ENCODE data around the gene SYT12. TPM values are rescaled to one million over a fixed set of nuclear protein-coding genes. Genes with fewer than 3 reads are reported as not detected.

Gene SYT12, protein sequence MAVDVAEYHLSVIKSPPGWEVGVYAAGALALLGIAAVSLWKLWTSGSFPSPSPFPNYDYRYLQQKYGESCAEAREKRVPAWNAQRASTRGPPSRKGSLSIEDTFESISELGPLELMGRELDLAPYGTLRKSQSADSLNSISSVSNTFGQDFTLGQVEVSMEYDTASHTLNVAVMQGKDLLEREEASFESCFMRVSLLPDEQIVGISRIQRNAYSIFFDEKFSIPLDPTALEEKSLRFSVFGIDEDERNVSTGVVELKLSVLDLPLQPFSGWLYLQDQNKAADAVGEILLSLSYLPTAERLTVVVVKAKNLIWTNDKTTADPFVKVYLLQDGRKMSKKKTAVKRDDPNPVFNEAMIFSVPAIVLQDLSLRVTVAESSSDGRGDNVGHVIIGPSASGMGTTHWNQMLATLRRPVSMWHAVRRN
- total RNA-seq, result under 1 TPM in 1 of 2 donors, not detected in 1; 0.05 TPM

GRCh38 chr11:67022961-67023956 lies at the start of gene SYT12:
Gene SYT12 (plus strand): TSS chr11:67023134. CDS start chr11:67030145, 7,011 bp downstream.
- ATAC-seq (peak in 1 of 2 donors; percentile 23), DNase-seq (ENCODE audit: low spot score in 2 of 2) (no peak)
- no peak within 1 kb of the TSS for H3K27ac Mint-ChIP-seq
- H3K9me3 Mint-ChIP-seq, result peaks cover 0 to 4% of the 10 kb centered on the region in 2 donors
- peaks cover 8% of the 10 kb centered on the region in 2 donors for H3K36me3 Mint-ChIP-seq

DNA sequence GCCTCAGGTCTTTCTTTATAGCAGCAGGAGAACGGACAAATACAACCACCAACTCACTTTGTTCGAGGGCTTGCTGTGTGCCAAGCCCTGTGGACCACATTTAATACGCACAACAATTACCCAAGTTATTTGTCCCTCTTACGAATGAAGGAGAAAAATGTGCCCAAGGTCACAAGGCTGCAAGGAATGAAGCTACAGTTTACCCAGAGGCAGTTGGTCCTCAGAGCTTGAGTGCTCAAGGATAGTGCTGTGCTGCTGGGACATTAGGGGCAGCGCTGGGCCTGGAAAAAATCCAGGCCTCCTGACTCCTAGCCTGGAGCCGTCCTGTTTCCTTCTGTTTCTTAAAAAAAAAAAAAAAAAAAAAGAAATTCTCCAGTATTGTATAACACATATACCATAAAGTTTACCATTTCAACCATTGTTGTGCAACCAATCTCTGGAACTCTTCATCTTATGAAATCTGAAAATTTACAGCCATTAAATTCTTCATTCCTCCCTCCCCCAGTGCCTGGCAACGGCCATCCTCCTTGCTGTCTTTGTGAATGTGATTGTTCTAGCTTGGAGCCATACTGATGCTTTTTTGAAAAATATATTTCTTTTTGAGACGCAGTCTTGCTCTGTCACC lies 48.9 kb upstream of the SYT12 start:
- no peak for ATAC-seq
- peaks cover 0 to 4% of the 10 kb centered on the region in 2 donors for H3K36me3 Mint-ChIP-seq
- no peak for DNase-seq (ENCODE audit: low spot score in 2 of 2)
- no peak overlapping the region for H3K27ac Mint-ChIP-seq
- no peaks in the 10 kb centered on the region for H3K9me3 Mint-ChIP-seq

DNA sequence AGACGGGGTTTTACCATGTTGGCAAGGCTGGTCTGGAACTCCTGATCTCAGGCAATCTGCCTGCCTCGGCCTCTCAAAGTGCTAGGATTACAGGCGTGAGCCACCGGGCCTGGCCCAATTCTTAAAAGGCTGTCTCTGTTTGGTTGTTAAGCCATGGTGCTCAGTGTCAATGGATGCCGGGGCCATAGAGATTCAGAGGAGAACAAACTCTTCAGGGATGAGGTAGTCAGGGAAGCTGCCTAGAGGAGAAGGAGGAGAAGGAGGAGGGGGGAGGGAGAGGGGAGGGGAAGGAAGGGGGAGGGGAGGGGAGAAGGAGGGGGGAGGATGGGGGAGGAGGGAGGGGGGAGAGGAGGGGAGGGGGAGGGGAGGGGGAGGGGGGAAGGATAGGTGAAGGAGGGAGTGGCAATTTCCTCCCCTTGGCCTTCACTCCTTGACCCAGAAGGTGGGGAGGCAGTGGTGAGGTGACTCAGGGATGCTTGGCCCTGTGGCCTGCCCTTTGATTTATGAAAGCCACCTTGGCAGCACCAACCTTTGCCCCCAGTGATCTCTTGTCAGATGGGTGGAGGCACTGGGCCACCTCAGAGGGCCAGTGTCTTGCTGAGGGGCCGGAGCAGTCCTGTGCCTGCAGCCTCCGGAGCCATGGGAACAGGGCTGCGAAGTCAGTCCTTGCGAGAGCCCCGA lies 48.1 kb upstream of the SYT12 start, which contains the start of gene C11orf86:
Gene C11orf86 (plus strand): TSS at position 581 of the 681 bp plus-strand sequence. CDS start 59 bp downstream, at position 640.
- no peak within 1 kb of the TSS for H3K27ac Mint-ChIP-seq
- H3K9me3 Mint-ChIP-seq, result peaks cover 0 to 7% of the 10 kb centered on the region in 2 donors
- no peak for DNase-seq (ENCODE audit: low spot score in 2 of 2)
- peak in 1 of 2 donors; percentile 19 for ATAC-seq
- H3K36me3 Mint-ChIP-seq, result peaks cover 0 to 4% of the 10 kb centered on the region in 2 donors

DNA sequence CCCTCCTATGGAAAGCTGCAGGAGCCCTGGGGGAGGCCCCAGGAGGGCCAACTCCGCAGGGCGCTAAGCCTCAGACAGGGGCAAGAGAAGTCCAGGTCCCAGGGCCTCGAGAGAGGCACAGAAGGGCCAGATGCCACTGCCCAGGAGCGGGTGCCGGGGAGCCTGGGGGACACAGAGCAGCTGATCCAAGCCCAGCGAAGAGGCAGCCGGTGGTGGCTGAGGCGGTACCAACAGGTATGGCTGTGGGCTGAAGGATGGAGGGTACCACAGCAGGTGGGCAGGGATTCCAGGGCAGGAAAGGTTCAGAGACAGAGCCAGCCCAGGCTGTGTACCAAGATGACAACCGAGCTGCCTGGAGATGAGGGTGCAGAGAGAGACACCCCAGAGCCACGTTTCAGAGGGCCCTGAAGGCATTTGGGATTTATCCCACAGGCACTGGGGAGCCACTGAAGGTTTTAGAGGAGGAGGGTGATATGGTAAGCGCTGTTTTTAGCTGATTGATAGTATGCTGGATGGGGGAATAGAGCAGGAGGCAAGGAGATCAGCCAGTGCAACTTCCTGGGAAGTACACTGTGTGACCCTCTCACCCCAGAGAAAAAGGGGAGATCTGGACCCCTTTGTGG lies 47.4 kb upstream of the SYT12 start:
- DNase-seq (ENCODE audit: low spot score in 2 of 2) (no peak), ATAC-seq (no peak)
- peaks cover 0 to 8% of the 10 kb centered on the region in 2 donors for H3K9me3 Mint-ChIP-seq
- peaks cover 0 to 4% of the 10 kb centered on the region in 2 donors for H3K36me3 Mint-ChIP-seq
- H3K27ac Mint-ChIP-seq, result no peak overlapping the region

DNA sequence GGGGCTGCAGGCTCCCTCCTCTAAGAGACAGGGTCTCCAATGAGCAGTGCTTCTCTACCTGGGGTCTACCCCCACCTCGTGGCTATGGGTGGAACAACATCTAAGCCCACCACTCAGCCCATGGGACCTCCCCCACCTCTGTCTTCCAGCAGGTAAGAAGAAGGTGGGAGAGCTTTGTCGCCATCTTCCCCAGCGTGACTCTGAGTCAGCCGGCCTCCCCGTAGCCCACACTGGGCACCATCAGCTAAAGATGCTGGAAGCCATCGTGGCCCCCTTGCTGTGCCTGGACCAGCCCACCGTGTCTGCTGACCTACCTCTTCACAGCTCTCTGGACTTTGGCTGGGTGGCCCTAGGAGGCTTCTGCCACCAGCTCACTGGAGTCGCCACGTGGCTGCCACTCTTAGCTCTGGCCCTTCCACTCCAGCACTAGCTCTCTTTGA lies 46.9 kb upstream of the SYT12 start:
- Mint-ChIP-seq H3K9me3 (peaks cover 0 to 8% of the 10 kb centered on the region in 2 donors), H3K27ac (no peak overlapping the region), H3K36me3 (peaks cover 0 to 4% of the 10 kb centered on the region in 2 donors)
- DNase-seq (ENCODE audit: low spot score in 2 of 2), result peak in 1 of 2 donors; percentile 50
- ATAC-seq, result peak in 1 of 2 donors; percentile 61

- no peak for DNase-seq (ENCODE audit: low spot score in 2 of 2)
- no peak for ATAC-seq
- peaks cover 0 to 4% of the 10 kb centered on the region in 2 donors for H3K36me3 Mint-ChIP-seq
Measured at GRCh38 chr11:66976925-66977324, 46.0 kb upstream of the SYT12 start.

GRCh38 chr11:66978229-66978628 lies 44.7 kb upstream of the SYT12 start:
- H3K36me3 Mint-ChIP-seq, result peaks cover 0 to 4% of the 10 kb centered on the region in 2 donors
- no peak overlapping the region for H3K27ac Mint-ChIP-seq
- DNase-seq (ENCODE audit: low spot score in 2 of 2) (no peak), ATAC-seq (no peak)
- peaks cover 0 to 8% of the 10 kb centered on the region in 2 donors for H3K9me3 Mint-ChIP-seq

More at GRCh38 chr11:66976925-66977324, 46.0 kb upstream of the SYT12 start:
- Mint-ChIP-seq H3K27ac (no peak overlapping the region), H3K9me3 (peaks cover 0 to 8% of the 10 kb centered on the region in 2 donors)

DNA sequence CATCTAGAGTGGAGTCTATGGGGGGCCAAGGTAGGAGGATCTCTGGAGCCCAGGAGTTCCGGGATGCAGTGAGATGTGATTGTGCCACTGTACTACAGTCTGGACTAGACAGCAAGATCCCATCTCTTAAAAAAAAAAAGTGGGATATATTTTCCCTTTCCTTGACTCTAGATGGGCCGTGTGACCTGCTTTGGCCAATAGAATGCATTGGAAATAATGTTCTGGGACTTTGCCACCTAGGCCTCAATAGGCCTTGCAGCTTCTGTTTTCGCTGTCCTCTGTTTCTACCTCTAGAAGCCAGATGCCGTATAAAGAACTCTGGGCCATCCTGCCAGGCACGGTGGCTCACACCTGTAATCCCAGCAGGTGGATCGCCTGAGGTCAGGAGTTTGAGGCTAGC lies 44.2 kb upstream of the SYT12 start:
- no peak overlapping the region for H3K27ac Mint-ChIP-seq
- peaks cover 0 to 4% of the 10 kb centered on the region in 2 donors for H3K36me3 Mint-ChIP-seq
- ATAC-seq (no peak), DNase-seq (ENCODE audit: low spot score in 2 of 2) (no peak)
- H3K9me3 Mint-ChIP-seq, result peaks cover 0 to 8% of the 10 kb centered on the region in 2 donors

DNA sequence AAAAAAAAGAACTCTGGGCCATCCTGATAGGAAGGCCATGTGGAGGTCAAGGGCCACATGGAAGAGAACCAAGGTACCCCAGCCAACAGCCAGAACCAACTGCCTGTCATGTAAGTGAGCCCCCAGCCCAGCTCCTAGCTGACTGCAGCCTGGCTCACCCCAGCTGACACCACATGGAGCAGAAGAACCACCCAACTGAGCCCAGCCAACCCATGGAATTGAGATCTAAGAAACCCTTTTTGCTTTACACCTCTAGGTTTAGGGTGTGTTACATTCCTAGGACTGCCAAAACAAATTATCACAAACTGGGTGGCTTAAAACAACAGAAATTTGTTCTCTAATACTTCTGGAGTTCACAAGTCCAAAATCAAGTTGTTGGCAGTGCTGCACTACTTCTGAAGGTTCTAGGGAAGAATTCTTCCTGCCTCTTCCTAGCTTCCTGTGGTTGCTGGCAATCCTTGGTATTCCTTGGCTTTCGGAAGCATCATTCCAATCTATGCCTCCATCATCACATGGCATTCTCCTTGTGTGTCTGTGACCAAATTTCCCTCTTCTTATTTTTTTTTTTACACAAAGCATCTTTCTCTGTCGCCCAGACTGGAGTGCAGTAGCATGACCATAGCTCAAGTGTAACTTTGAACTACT lies 43.5 kb upstream of the SYT12 start:
- ATAC-seq, result no peak

DNA sequence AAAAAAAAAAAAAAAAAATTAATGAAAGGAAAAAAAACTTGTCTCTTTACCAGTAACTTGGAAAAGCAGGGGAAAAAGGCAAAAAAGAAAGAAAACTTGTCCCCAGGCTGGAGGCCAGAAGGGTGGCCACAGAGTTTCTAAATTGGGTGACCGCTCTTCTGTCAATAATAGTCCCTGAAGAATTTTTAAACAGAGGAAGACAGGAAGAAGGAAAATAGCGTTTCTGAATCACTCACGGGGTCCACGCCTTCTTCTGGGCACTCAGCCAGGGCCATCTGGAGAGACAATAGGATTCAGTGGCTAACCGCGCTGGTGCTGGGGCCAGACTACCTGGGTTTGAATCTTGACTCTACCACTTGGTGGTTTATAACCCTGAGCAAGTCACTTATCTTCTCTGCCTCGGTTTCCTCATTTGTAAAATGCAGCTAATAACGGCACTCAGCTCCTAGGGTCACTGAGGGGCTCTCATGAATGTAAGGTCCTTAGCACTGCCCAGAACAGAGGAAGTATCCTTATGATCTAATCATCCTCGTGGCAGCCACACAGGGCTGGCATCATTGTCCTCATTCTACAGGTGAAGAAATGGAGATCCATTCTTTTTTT lies 40.9 kb upstream of the SYT12 start:
- ATAC-seq, result peak; percentile 46 to 76
- peaks cover 0 to 4% of the 10 kb centered on the region in 2 donors for H3K36me3 Mint-ChIP-seq
- peak in 1 of 2 donors; percentile 18 for DNase-seq (ENCODE audit: low spot score in 2 of 2)
- peaks cover 0 to 8% of the 10 kb centered on the region in 2 donors for H3K9me3 Mint-ChIP-seq
- no peak overlapping the region for H3K27ac Mint-ChIP-seq

More for the DNA sequence above, 43.5 kb upstream of the SYT12 start:
- no peak for DNase-seq (ENCODE audit: low spot score in 2 of 2)
- peaks cover 0 to 4% of the 10 kb centered on the region in 2 donors for H3K36me3 Mint-ChIP-seq
- no peak overlapping the region for H3K27ac Mint-ChIP-seq
- H3K9me3 Mint-ChIP-seq, result peaks cover 0 to 8% of the 10 kb centered on the region in 2 donors

DNA sequence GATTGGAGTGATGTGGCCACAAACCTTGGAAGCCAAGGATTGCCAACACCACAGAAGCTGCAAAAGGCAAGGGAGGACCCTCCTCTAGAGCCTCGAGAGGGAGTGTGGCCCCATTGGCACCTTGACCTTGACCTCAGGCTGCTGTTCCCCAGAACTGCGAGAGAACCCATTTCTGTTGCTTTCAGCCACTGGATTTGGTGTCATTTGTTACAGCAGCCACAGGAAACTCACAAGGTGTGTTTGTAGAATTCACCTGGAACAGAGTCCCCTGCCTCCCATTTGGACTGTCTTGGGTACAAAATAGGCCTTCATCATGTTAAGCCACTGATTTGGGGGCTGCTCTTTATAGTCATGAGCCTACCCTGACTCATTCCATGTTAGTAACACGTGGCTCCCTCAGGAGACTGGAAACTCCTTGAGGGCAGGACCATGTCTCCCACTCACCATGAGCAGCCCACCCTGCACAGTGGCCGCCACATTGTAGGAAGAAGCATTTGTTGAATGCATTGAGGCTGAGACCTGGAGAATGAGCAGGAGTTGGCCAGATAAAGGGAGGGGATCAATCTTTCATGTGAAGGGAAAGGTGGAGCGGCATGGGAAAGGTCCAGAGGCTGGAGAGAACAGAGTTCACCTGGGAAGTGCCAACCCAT lies 39.5 kb upstream of the SYT12 start:
- Mint-ChIP-seq H3K9me3 (peaks cover 0 to 8% of the 10 kb centered on the region in 2 donors), H3K27ac (peak overlapping the region in 1 of 2 donors; percentile 2), H3K36me3 (no peaks in the 10 kb centered on the region)
- ATAC-seq (no peak), DNase-seq (ENCODE audit: low spot score in 2 of 2) (no peak)

GRCh38 chr11:66985508-66986177 lies 37.3 kb upstream of the SYT12 start:
- no peaks in the 10 kb centered on the region for H3K36me3 Mint-ChIP-seq
- H3K27ac Mint-ChIP-seq, result no peak overlapping the region
- no peak for DNase-seq (ENCODE audit: low spot score in 2 of 2)
- no peak for ATAC-seq
- H3K9me3 Mint-ChIP-seq, result no peaks in the 10 kb centered on the region

GRCh38 chr11:66986178-66986545 lies 36.8 kb upstream of the SYT12 start:
- ATAC-seq (no peak), DNase-seq (ENCODE audit: low spot score in 2 of 2) (no peak)
- Mint-ChIP-seq H3K27ac (no peak overlapping the region), H3K36me3 (no peaks in the 10 kb centered on the region), H3K9me3 (no peaks in the 10 kb centered on the region)

DNA sequence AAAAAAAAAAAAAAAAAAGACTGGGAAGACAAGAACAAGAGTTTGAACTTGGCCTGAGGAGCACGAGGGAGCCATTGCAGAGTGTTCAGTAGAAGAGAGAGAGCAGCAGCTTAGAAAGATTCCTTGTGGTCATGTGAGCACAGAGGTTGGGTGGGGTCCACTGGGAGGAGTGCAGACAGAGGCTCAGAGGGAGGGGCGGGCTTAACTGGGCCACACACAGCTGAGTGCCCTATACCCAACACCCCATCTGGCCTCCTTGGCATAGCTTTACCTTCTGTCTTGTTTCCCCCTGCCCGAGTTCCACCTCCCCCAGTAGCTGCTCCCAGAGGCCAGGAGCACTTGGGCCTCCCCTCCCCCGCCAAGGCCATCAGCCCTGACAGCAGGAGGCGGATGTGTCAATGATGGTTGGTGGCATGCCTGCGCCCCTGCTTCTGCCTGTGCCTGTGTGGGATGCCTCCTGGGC lies 35.7 kb upstream of the SYT12 start:
- ATAC-seq (no peak), DNase-seq (ENCODE audit: low spot score in 2 of 2) (no peak)
- no peaks in the 10 kb centered on the region for H3K36me3 Mint-ChIP-seq
- no peak overlapping the region for H3K27ac Mint-ChIP-seq
- no peaks in the 10 kb centered on the region for H3K9me3 Mint-ChIP-seq

All from activated naive CD4-positive, alpha-beta T cell treated with anti-CD3 and anti-CD28 coated beads, Interleukin-2, amount 50 U/mL, for 72 hours (primary cell).